NCI-H2107 treated with DMSO at 0.1 percent for 48 hours (cell line): ENCODE data around the gene UBAC2.
A peak's percentile ranks its signal among the peaks of the same experiment; 100 is the strongest.
"Not testable (repeated sequence)": the region's sequence is repeated elsewhere in the genome, so short reads cannot be mapped to it uniquely, and the experiment has no call there.

Experiments
- DNase-seq: peaks from one replicate; lab custom pipeline; 2025; ENCODE audit not compliant: unreplicated experiment; lab: John Stamatoyannopoulos, UW

The UBAC2 gene

GRCh38 chr13:99231721-99232120, 31.1 kb downstream of the UBAC2 start:
- DNase-seq, result no peak

- no peak for DNase-seq
Observed at GRCh38 chr13:99237981-99238662, 37.5 kb downstream of the UBAC2 start.

- DNase-seq, result no peak
Observed at GRCh38 chr13:99246100-99246499, 45.4 kb downstream of the UBAC2 start.

DNA sequence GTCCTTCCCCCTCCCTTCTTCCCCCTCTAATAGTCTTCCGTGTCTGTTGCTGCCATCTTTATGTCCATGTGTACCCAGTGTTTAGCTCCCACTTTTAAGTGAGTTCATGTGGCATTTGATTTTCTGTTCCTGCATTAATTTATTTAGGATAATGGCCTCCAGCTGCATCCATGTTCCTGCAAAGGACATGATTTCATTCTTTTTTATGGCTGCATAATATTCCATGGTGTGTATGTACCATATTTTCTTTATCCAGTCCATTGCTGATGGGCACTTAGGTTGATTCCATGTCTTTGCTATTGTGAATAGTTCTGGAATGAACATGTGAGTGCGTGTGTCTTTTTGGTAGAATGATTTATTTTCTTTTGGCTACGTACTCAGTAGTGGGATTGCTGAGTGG, 48.5 kb downstream of the UBAC2 start:
- DNase-seq, result not testable (repeated sequence)

- not testable (repeated sequence) for DNase-seq
Observed at GRCh38 chr13:99249606-99250005, 49.0 kb downstream of the UBAC2 start.

DNA sequence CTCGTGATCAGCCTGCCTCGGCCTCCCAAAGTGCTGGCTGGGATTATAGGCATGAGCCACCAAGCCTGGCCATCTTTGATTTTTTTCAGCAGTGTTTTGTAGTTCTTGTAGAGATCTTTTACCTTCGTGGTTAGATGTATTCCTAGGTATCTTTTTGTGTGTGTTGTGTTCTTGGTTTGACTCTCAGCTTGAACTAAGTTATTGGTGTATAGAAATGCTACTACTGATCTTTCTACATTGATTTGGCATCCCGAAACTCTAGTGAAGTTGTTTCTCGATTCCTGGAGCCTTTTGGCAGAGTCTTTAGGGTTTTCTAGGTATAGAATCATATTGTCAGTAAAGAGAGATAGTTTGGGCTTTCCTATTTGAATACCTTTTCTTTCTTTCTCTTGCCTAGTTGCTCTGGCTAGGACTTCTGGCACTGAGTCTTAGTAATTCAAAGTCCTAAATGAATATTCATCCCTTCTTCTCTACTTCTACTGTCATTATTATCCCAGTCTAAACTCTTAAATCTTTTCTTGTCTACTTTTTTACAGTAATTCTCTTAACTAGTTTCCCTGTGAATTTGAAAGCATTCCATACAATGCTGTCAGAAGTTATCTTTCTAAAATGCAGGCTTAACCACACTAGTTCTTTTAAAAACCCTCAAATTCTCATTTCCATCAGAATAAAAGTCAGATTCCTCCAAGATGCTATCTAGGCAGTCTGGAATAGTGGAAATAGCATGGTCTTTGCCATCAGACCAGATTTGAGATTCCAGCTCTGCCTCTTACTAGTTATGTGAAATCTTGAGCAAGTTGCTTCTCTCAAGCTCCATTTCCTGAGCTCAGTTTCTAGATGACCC, 50.5 kb downstream of the UBAC2 start:
- DNase-seq, result no peak

GRCh38 chr13:99251921-99252320, 51.3 kb downstream of the UBAC2 start:
- DNase-seq, result no peak

DNA sequence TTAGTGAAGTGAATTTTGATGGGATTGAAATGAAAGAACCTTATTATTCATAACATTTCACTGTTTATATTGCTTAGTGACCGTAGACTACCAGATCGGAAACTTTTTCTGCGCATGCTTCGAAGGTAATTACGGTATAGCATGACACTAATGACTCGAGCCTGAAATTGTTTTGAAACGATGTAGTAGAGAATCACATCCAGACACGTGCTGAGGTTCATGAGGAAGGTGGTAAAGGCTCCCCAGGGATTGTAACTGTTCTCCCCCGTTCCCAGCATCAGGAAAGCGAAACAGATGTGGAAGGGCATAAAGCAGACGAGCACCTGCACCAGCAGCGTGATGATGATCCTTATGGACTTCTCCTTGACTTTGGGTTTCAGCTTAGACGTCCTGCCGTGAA, 54.2 kb downstream of the UBAC2 start:
- no peak for DNase-seq

DNA sequence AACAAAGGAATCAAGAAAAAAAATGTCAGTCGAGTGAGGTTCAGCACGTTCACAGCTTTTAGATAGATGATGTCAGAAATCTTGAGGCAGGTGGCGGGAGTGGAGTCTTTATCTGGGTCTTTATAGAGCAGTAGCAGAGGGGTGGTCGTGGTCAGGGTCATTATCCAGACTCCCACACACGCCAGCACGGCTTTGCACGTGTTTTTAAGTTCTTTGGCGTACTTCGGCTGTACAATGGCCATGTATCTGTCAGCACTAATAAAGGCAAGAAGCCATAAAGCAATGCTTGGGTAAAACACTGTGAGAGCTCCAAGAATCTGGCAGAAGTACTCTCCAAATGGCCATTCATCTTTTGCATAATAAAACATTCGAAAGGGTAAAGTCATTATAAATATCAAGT, 54.6 kb downstream of the UBAC2 start:
- DNase-seq, result no peak

- DNase-seq, result no peak
Observed at GRCh38 chr13:99256283-99256682, 55.6 kb downstream of the UBAC2 start.

GRCh38 chr13:99256709-99257108, 56.1 kb downstream of the UBAC2 start:
- DNase-seq, result no peak

GRCh38 chr13:99257291-99257690, 56.6 kb downstream of the UBAC2 start:
- DNase-seq, result no peak

- DNase-seq, result no peak
Observed at GRCh38 chr13:99258210-99258860, 57.7 kb downstream of the UBAC2 start, which contains the start of gene GPR18. Gene GPR18 (minus strand): TSS chr13:99258379. CDS start chr13:99255872, 2,507 bp downstream.

DNA sequence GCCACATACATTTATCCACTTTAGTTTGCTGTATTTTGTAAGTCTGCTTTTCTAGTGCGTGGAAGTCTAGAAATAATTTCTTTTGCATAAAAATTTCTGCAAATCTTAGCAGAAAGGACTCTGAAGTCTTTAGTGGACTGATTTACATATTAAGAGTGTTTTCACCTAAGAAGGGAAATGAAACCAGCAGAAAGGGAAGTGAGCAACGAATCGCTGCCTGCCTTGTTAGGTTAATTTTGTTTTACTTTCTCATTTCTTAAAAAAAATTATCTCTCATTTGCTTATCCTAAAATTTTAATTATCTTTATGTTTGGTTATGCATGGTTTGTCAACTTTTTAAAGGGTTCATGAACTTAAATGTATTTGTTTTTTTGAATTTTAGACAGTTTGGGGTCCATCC, 58.3 kb downstream of the UBAC2 start:
- no peak for DNase-seq

- no peak for DNase-seq
Observed at GRCh38 chr13:99260216-99260615, 59.6 kb downstream of the UBAC2 start.

GRCh38 chr13:99261059-99261458, 60.4 kb downstream of the UBAC2 start:
- no peak for DNase-seq

DNA sequence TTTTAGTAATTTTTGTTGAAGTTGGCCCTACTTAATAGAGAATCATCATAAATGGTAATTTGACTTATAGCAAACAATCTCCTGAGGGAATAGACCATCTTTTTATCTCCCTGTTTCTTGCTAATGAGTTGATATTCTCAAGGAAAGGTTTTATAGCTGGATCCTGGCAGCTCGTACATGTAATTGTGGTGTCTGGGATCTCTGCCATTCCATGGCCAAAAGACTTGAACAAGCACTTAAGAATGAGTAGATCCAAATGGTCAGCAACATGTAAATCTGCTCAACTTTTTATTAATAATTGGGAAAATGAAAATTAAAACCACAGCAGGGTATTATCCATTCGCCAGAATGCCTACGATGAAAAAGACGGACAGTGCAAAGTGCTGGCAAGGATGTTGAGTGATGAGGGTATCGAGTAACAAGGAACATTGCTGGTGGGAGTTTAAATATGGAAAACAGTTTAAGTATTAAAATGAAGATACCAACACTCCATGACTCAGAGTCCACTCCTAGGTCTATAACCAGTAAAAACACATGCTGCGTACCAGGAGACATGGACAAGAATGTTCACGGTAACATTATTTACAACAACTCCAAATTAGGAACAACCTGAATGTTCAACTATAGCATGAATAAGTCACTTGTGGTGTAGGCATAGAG, 62.6 kb downstream of the UBAC2 start:
- no peak for DNase-seq

- no peak for DNase-seq
Observed at GRCh38 chr13:99264051-99264450, 63.4 kb downstream of the UBAC2 start.

- no peak for DNase-seq
Observed at GRCh38 chr13:99265162-99265800, 64.6 kb downstream of the UBAC2 start.

DNA sequence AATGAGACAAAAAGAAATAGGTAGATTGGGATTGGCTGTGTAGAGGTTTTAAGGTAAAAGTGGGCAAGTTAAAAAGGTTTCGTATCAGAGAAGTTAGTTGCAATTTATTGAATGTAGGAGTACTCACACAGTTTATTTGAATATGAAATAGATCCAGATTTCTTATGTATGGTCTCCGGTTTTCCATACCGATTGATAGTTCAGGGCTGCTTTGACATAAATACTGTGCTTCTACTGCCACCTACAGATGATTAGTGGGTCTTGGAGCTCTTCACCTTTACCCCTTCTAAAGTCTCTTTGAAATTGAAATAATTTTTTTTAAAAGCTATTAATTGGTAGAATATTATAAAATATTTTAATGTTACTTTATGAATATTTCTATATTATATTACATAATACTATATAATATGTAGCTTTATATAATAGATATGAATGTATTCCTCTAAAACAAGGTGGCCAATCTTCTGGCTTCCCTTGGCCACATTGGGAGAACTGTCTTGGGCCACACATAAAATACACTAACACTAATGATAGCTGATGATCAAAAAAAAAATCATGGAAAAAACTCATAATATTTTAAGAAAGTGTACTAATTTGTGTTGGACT, 65.3 kb downstream of the UBAC2 start:
- DNase-seq, result peak; percentile 46
